Sigmoid colon (tissue), 7 donors: ENCODE data around the gene NELFE. TPM values are rescaled to one million over a fixed set of nuclear protein-coding genes. Genes with fewer than 3 reads are reported as not detected.
"Not testable (repeated sequence)": the region's sequence is repeated elsewhere in the genome, so short reads cannot be mapped to it uniquely, and the experiment has no call there.

Experiments used
- DNase-seq: peaks from one replicate; pipeline ENCODE4 v3.0.0-alpha.2; 2019
- H3K27ac ChIP-seq, 4 donors: fragments of 200-600 bp; sonication (generic); one replicate each; pipeline ENCODE4 v1.5.1; 2016 to 2019; ENCODE audit warnings: mild to moderate bottlenecking in 1 of 4
- H3K27me3 ChIP-seq, 3 donors: fragments of 200-600 bp; sonication (generic); one replicate each; pipeline ENCODE4 v1.5.1; 2019; ENCODE audit warnings: mild to moderate bottlenecking in 1 of 3
- H3K36me3 ChIP-seq, 4 donors: fragments of 200-600 bp; sonication (generic); one replicate each; pipeline ENCODE4 v1.5.1; 2016 to 2019
- H3K4me1 ChIP-seq, 4 donors: fragments of 200-600 bp; sonication (generic); one replicate each; pipeline ENCODE4 v1.5.1; 2017 to 2019
- H3K4me3 ChIP-seq, 4 donors: fragments of 200-600 bp; sonication (generic); one replicate each; pipeline ENCODE4 v1.5.1; 2017 to 2019; ENCODE audit warnings: mild to moderate bottlenecking in 2 of 4, moderate library complexity in 1 of 4
- H3K9me3 ChIP-seq, 4 donors: fragments of 200-600 bp in 3 of 4; sonication (generic) in 3 of 4; one replicate each; pipeline versions ENCODE4 v1.5.1 to v1.6.1; 2013 to 2019
- EP300 ChIP-seq, 4 donors: sonication (generic); formaldehyde crosslinking; IDR thresholded peaks; one replicate each; pipeline ENCODE4 v1.6.1; 2017; ENCODE audit warnings: antibody characterized with exemption in 4 of 4
- POLR2A ChIP-seq, 2 donors: fragments of 450-650 bp; IDR thresholded peaks; one replicate each; pipeline ENCODE4 v1.6.1; 2016; ENCODE audit warnings: antibody characterized with exemption in 2 of 2, mild to moderate bottlenecking in 2 of 2, moderate library complexity in 2 of 2
- POLR2AphosphoS5 ChIP-seq, 4 donors: sonication (generic); formaldehyde crosslinking; IDR thresholded peaks; one replicate each; pipeline ENCODE4 v1.6.1; 2017; ENCODE audit warnings: antibody characterized with exemption in 4 of 4
- WGBS, 2 donors: extraction: QIAGEN DNeasy Blood & Tissue Kit; methylation state at CpG; one replicate each; pipeline ENCODE4 v1.1.7; 2013; 5-methylcytosine and 5-hydroxymethylcytosine counted together
- intact Hi-C: fragments of 100-400 bp; cut with DNase I; formaldehyde crosslinking; loops from one replicate; pipeline ENCODE4 v1.15.1; 2023
- polyA plus RNA-seq, 3 donors: library from polyadenylated mRNA; stranded (reverse); fragments of 200-250 nt; gene quantifications; one replicate each; pipeline ENCODE4 v1.2.3, GENCODE V29; 2013
- total RNA-seq, 4 donors: library from RNA; depleted of rRNA; stranded (reverse); fragments of >200 nt; gene quantifications; one replicate each; pipeline ENCODE4 v1.1.0, GENCODE V29; 2016
- TF ChIP-seq, protein P1 (sequence below), 4 experiments: fragments of 450-650 bp in 3 of 4; fragments of 200-600 bp in 1 of 4; IDR thresholded peaks; one replicate each; pipeline ENCODE4 v1.5.1; 2016 to 2019; ENCODE audit warnings: antibody characterized with exemption in 4 of 4, mild to moderate bottlenecking in 3 of 4, moderate library complexity in 2 of 4
- donor health status: healthy with polysubstance abuse.
- donor health status: Bipolar disorder and iron deficiency.
- donor health status: healthy.

The NELFE gene
- total and polyA plus RNA-seq, 7 donors: 52.5 to 96.9 (median 73.5) TPM

DNA sequence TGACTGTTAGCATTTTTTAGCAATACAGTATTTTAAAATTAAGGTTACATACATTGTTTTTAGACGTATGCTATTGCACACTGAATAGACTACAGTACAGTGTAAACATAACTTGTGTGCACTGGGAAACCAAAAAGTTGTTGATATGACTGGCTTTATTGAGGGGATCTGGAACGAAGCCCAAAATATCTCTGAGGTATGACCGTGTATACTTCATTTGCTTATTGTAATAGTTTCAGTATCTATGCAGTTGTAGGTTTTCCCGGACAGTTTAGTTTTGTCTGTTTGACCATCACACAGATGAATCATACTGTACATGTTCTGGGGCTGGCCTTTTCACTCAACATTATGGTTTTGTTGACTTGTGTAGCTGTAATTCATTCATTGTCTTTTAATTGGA is 50.0 kb downstream of the NELFE start:
- Histone ChIP-seq H3K27ac (no peak overlapping the region), H3K4me1 (peaks cover 0 to 14% (median 1%) of the 10 kb centered on the region in 4 donors), H3K27me3 (no peaks in the 10 kb centered on the region), H3K9me3 (no peaks in the 10 kb centered on the region), H3K4me3 (no peak overlapping the region), H3K36me3 (no peaks in the 10 kb centered on the region)
- no peak for TF ChIP-seq POLR2A (IDR thresholded peaks at IDR 0.05)
- 8 to 47% methylated on average over 4 of the region's 4 CpGs for WGBS, 2 donors
- intact Hi-C loops: loop anchor here (10.0 kb wide), 1 partner anchor 216 kb away; the partner anchor contains the start of gene ATF6B
- no peak for DNase-seq

DNA sequence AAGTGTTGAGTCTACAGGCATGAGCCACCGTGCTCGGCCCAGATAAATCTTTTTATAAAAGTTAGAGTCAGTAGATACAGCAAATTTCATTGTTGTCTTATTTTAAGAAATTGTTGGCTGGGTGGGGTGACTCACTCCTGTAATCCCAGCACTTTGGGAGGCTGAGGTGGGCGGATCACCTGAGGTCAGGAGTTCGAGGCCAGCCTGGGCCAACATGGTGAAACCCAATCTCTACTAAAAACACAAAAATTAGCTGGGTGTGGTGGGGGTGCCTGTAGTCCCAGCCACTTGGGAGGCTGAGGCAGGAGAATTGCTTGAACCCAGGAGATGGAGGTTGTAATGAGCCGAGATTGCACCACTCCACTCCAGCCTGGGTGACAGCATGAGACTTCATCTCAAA is 50.5 kb downstream of the NELFE start:
- not testable (repeated sequence) for H3K27me3 ChIP-seq, H3K27ac ChIP-seq, H3K36me3 ChIP-seq, H3K4me3 ChIP-seq, H3K9me3 ChIP-seq, DNase-seq
- intact Hi-C loops: loop anchor here (10.0 kb wide), 1 partner anchor 217 kb away; the partner anchor contains the start of gene ATF6B
- H3K4me1 ChIP-seq: peaks cover 0 to 16% (median 7%) of the 10 kb centered on the region in 4 donors
- WGBS, 2 donors: 82 to 85% methylated on average over 5 of the region's 5 CpGs

DNA sequence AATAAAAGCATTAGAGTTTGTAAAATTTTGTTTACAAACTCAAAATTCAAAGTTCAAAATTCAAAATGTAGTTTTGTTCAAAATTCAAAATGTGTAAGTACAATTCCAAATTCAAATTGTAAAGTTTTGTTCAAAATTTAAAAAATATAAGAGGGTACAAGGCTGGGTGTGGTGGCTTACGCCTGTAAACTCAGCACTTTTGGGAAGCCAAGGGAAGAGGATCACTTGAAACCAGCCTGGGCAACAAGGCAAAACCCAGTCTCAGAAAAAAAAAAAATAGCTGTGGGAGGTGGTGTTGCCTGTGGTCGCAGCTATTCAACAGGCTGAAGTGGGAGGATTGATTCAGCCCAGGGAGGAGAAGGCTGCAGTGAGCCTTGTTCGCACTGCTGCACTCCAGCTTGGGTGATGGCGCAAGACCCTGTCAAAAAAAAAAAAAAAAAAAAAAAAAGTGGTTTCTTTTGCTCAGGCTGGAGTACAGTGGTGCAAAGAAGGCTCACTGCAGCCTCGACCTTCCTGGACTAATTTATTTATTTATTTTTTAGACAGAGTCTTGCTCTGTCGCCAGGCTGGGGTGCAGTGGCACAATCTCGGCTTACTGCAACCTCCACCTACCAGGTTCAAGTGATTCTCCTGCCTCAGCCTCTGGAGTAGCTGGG is 51.5 kb downstream of the NELFE start:
- H3K27ac ChIP-seq: no peak overlapping the region
- no peak overlapping the region for H3K4me3 ChIP-seq
- peaks cover 0 to 25% (median 14%) of the 10 kb centered on the region in 4 donors for H3K4me1 ChIP-seq
- no peak for DNase-seq
- intact Hi-C loops: loop anchor here (10.0 kb wide), 1 partner anchor 218 kb away; the partner anchor contains the start of gene ATF6B
- TF ChIP-seq, protein P1, sequence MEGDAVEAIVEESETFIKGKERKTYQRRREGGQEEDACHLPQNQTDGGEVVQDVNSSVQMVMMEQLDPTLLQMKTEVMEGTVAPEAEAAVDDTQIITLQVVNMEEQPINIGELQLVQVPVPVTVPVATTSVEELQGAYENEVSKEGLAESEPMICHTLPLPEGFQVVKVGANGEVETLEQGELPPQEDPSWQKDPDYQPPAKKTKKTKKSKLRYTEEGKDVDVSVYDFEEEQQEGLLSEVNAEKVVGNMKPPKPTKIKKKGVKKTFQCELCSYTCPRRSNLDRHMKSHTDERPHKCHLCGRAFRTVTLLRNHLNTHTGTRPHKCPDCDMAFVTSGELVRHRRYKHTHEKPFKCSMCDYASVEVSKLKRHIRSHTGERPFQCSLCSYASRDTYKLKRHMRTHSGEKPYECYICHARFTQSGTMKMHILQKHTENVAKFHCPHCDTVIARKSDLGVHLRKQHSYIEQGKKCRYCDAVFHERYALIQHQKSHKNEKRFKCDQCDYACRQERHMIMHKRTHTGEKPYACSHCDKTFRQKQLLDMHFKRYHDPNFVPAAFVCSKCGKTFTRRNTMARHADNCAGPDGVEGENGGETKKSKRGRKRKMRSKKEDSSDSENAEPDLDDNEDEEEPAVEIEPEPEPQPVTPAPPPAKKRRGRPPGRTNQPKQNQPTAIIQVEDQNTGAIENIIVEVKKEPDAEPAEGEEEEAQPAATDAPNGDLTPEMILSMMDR (IDR thresholded peaks at IDR 0.05): no peak
- TF ChIP-seq EP300 (IDR thresholded peaks at IDR 0.05) (no peak), POLR2A (IDR thresholded peaks at IDR 0.05) (no peak), POLR2AphosphoS5 (IDR thresholded peaks at IDR 0.05) (no peak)
- 60 to 63% methylated on average over 7 of the region's 7 CpGs for WGBS, 2 donors
- H3K36me3 ChIP-seq: no peaks in the 10 kb centered on the region
- no peaks in the 10 kb centered on the region for H3K9me3 ChIP-seq
- H3K27me3 ChIP-seq: no peaks in the 10 kb centered on the region

DNA sequence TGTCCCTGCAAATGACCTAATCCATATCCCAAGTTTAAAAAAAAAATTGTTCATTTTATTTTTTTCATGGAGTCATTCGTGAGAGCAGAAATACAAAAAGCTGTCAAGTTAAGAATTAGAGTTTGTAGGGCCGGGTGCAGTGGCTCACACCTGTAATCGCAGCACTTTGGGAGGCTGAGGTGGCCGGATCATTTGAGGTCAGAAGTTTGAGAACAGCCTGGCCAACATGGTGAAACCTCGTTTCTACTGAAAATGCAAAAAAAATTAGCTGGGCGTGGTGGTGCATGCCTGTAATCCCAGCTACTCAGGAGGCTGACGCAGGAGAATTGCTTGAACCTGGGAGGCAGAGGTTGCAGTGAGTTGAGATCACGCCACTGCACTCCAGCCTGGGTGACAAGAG is 52.0 kb downstream of the NELFE start:
- H3K36me3 ChIP-seq, H3K27ac ChIP-seq, H3K9me3 ChIP-seq, H3K27me3 ChIP-seq, H3K4me3 ChIP-seq, DNase-seq: not testable (repeated sequence)
- WGBS, 2 donors: 76 to 85% methylated on average over 8 of the region's 8 CpGs
- intact Hi-C loops: loop anchor here (10.0 kb wide), 1 partner anchor 218 kb away; the partner anchor contains the start of gene ATF6B
- H3K4me1 ChIP-seq: peaks cover 0 to 25% (median 14%) of the 10 kb centered on the region in 4 donors

DNA sequence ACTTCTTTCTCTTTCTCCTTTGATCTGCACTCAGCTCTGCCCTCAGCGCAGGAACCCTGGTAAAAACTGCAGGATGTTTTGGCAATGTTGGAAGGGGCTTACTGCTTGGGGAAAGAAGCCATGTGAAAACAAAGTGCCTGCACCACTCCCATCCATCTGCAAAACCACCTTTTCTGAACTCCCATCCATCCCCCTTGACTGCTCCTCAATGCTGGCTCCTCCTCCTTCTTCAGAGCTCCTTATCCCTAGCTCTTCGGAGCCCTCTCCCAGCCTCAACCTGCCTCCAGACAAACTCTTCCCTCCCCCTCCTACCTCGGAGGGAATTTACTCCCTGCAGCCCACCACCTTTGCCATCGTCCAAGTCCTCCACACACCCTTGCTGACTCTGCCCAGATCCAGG is 52.6 kb downstream of the NELFE start:
- 54 to 67% methylated on average over 4 of the region's 4 CpGs for WGBS, 2 donors
- Histone ChIP-seq H3K27ac (no peak overlapping the region), H3K4me1 (peaks cover 0 to 24% (median 18%) of the 10 kb centered on the region in 4 donors), H3K27me3 (no peaks in the 10 kb centered on the region), H3K9me3 (no peaks in the 10 kb centered on the region), H3K4me3 (no peak overlapping the region), H3K36me3 (no peaks in the 10 kb centered on the region)
- DNase-seq: no peak
- intact Hi-C loops: loop anchor here (10.0 kb wide), 1 partner anchor 219 kb away; the partner anchor contains the start of gene ATF6B
- no peak for TF ChIP-seq POLR2AphosphoS5 (IDR thresholded peaks at IDR 0.05)
- no peak for TF ChIP-seq POLR2A (IDR thresholded peaks at IDR 0.05)
- TF ChIP-seq EP300 (IDR thresholded peaks at IDR 0.05): no peak
- TF ChIP-seq, protein P1 (IDR thresholded peaks at IDR 0.05): no peak

DNA sequence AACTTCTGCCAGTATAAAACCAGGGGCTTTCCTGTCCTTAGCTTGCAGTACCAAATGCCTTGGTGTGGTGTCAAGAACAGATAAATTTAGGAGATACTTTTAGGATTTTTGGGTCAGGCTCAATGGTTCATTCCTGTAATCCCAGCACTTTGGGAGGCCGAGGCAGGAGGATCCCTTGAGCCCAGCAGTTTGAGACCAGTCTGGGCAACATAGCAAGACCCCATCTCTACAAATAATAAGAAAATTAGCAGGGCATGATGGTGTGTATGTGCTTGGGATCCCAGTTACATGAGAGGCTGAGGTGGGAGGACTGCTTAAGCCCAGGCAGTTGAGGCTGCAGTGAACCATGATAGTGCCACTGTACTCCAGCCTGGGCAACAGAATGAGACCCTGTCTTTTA is 53.7 kb downstream of the NELFE start:
- Histone ChIP-seq H3K27ac (no peak overlapping the region), H3K4me3 (no peak overlapping the region), H3K9me3 (no peaks in the 10 kb centered on the region), H3K4me1 (peaks cover 0 to 31% (median 24%) of the 10 kb centered on the region in 4 donors), H3K27me3 (no peaks in the 10 kb centered on the region), H3K36me3 (no peaks in the 10 kb centered on the region)
- intact Hi-C loops: loop anchor here (10.0 kb wide), 1 partner anchor 220 kb away; the partner anchor contains the start of gene ATF6B
- WGBS, 2 donors: 91 to 93% methylated on average over 1 of the region's 1 CpG
- TF ChIP-seq EP300 (IDR thresholded peaks at IDR 0.05) (no peak), POLR2A (IDR thresholded peaks at IDR 0.05) (no peak), POLR2AphosphoS5 (IDR thresholded peaks at IDR 0.05) (no peak)
- TF ChIP-seq, protein P1 (IDR thresholded peaks at IDR 0.05): no peak
- no peak for DNase-seq
